Activated CD8-positive, alpha-beta T cell treated with anti-CD3 and anti-CD28 coated beads, Interleukin-2, amount 10 ng/mL, durations not matched to agents 7 days and 5 days (primary cell): Measurements from ENCODE around the gene CSTPP1. TPM values are rescaled to one million over a fixed set of nuclear protein-coding genes. Genes with fewer than 3 reads are reported as not detected.
"Not testable (repeated sequence)": the region's sequence is repeated elsewhere in the genome, so short reads cannot be mapped to it uniquely, and the experiment has no call there.

Experiments
- ATAC-seq: fragments of 150-1000 bp; cut with Tn5 transposase; one replicate; pipeline ENCODE4 v1.10.0; 2021; ENCODE audit warnings: moderate library complexity
- CTCF ChIA-PET: fragments of 350-600 bp; sonication (Branson Sonifier 250); formaldehyde crosslinking; loops from one replicate; lab custom pipeline; 2021; ENCODE audit warnings: antibody characterized with exemption; lab: Charles Lee
- POLR2A ChIA-PET: fragments of 350-600 bp; sonication (Branson Sonifier 250); formaldehyde crosslinking; loops from one replicate; lab custom pipeline; 2021; ENCODE audit warnings: antibody characterized with exemption; lab: Charles Lee
- DNase-seq: peaks from one replicate; pipeline ENCODE4 v3.0.0-alpha.2; 2020
- H3K27ac Mint-ChIP-seq: one replicate; pipeline ENCODE4 v1.8.0; 2021; ENCODE audit warnings: mild to moderate bottlenecking, mixed read lengths
- H3K27me3 Mint-ChIP-seq: one replicate; pipeline ENCODE4 v1.8.0; 2021; ENCODE audit warnings: low read depth, mixed read lengths
- H3K36me3 Mint-ChIP-seq: one replicate; pipeline ENCODE4 v1.8.0; 2021; ENCODE audit warnings: low read depth, mixed read lengths
- H3K4me1 Mint-ChIP-seq: one replicate; pipeline ENCODE4 v1.8.0; 2021; ENCODE audit warnings: low read depth, mixed read lengths
- H3K4me3 Mint-ChIP-seq: one replicate; pipeline ENCODE4 v1.8.0; 2021; ENCODE audit warnings: mild to moderate bottlenecking, mixed read lengths
- H3K9me3 Mint-ChIP-seq: one replicate; pipeline ENCODE4 v1.8.0; 2022; ENCODE audit warnings: mixed read lengths; ENCODE audit not compliant: insufficient read depth
- microRNA-seq: library from miRNA; unstranded; fragments of <30 nt; microRNA quantifications from one replicate; pipeline ENCODE4 v1.2.0, GENCODE V29; 2022
- total RNA-seq, 2 experiments: library from RNA; stranded (reverse); gene quantifications; one replicate each; pipeline ENCODE4 v1.2.3, GENCODE V29; 2021

Gene CSTPP1
- total RNA-seq, 2 experiments from 2014 or later = 15.6 to 15.8 TPM

DNA sequence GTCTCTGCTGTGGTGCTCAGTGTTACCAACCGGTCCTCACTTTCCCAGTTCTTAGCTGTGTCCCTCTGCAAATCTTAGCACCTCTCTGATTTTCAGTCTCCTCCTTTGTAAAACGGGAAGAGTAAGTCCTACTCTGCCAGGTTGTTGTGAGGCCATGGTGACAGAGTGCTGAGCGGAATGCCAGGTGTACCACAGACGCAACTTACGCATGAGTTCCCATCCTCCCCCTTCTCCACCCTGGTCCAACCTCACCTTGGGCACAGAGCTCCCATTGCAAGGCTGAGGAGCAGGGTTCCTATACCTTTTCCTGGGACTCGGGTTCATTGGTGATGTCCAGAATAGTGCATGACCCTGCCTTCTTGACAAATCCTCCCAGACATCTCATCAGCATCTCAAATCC is 270.9 kb downstream of the CSTPP1 start:
- CTCF ChIA-PET = no interaction called here
- H3K4me1 Mint-ChIP-seq = peaks cover 3% of the 10 kb centered on the region

DNA sequence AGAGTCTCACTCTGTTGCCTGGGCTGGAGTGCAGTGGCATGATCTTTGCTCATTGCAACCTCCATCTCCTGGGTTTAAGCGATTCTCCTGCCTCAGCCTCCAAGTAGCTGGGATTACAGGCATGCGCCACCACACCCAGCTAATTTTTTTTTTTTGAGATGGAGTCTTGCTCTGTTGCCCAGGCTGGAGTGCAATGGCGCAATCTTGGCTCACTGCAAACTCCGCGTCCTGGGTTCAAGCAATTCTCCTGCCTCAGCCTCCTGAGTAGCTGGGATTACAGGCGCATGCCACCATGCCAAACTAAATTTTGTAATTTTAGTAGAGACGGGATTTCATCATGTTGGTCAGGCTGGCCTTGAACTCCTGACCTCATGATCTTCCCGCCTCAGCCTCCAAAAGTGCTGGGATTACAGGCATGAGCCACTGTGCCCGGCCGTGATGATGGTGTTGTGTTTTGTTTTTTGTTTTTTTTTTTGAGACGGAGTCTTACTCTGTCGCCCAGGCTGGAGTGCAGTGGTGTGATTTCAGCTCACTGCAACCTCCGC is 271.5 kb downstream of the CSTPP1 start:
- CTCF ChIA-PET, H3K27me3 Mint-ChIP-seq, H3K4me3 Mint-ChIP-seq, H3K36me3 Mint-ChIP-seq, H3K4me1 Mint-ChIP-seq, H3K9me3 Mint-ChIP-seq, DNase-seq, ATAC-seq, H3K27ac Mint-ChIP-seq, POLR2A ChIA-PET: not testable (repeated sequence)

More for the DNA sequence above, 270.9 kb downstream of the CSTPP1 start:
- DNase-seq (no peak), ATAC-seq (no peak)
- H3K27me3 Mint-ChIP-seq = peaks cover 4% of the 10 kb centered on the region
- H3K9me3 Mint-ChIP-seq = no peaks in the 10 kb centered on the region
- H3K27ac Mint-ChIP-seq = no peak overlapping the region
- no peak overlapping the region for H3K4me3 Mint-ChIP-seq
- POLR2A ChIA-PET = no interaction called here
- H3K36me3 Mint-ChIP-seq = no peaks in the 10 kb centered on the region

DNA sequence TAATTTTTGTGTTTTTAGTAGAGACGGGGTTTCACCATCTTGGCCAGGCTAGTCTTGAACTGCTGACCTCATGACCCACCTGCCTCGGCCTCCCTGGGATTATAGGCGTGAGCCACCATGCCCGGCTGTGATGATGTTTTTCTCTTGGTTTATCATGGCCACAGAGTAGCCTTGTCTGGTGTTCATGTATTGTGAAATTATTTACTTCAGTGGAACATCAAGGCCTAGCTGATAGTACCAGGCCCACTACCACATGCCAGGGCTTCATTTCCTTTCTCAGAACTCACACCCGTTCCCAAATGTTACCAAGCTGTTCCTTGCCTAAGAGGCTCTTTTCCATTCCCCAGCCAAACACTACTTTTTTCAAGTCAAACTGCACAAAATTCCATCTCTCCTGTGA is 272.1 kb downstream of the CSTPP1 start:
- Mint-ChIP-seq H3K9me3 (no peaks in the 10 kb centered on the region), H3K27ac (no peak overlapping the region), H3K4me3 (no peak overlapping the region), H3K4me1 (peaks cover 7% of the 10 kb centered on the region), H3K36me3 (no peaks in the 10 kb centered on the region), H3K27me3 (peaks cover 3% of the 10 kb centered on the region)
- DNase-seq (no peak), ATAC-seq (no peak)
- CTCF ChIA-PET = interaction anchor here (0.6 kb wide), 1 partner anchor 590 kb away, joined by 3 read pairs; no protein-coding TSS in a partner anchor
- POLR2A ChIA-PET = no interaction called here

Small RNA genes within 50 kb of the gene (microRNA-seq; reads per million reads assigned to microRNA genes)
- not detected for gene MIR6745

Other genes with a start within 250 kb of the CSTPP1 start
- gene ARHGAP1, start 236.1 kb upstream of the CSTPP1 start, total RNA-seq = 10 to 100 TPM; 69.1 to 71.3 TPM
- 10 to 100 TPM; 15.8 to 16.1 TPM for gene ZNF408, start 235.7 kb upstream of the CSTPP1 start, total RNA-seq
- gene F2, start 217.5 kb upstream of the CSTPP1 start, total RNA-seq = under 1 TPM in 1 of 2 experiments, not detected in 1; 0.16 TPM
- gene CKAP5, start 90.5 kb upstream of the CSTPP1 start, total RNA-seq = 100 to 1,000 TPM; 174 to 176 TPM
- gene LRP4, start 18.2 kb upstream of the CSTPP1 start, total RNA-seq = not detected
- 100 to 1,000 TPM in 1 of 2 experiments, 10 to 100 TPM in 1; 89.6 to 102 TPM for gene ARFGAP2, start 240.1 kb downstream of the CSTPP1 start, total RNA-seq
- gene PACSIN3, start 249.7 kb downstream of the CSTPP1 start, total RNA-seq = 1 to 10 TPM; 2.0 to 2.1 TPM